Loucy (cell line): ENCODE measurements around the gene OR8H1.

Experiments used
- H2AFZ ChIP-seq: fragments of 200-600 bp; sonication (generic); 2 replicates; pipeline ENCODE4 v1.6.0; 2016; ENCODE audit warnings: antibody characterized with exemption, mild to moderate bottlenecking, low read length, moderate library complexity
- H3F3A ChIP-seq: fragments of 200-600 bp; 2 replicates; pipeline ENCODE4 v1.6.0; 2016; ENCODE audit warnings: antibody characterized with exemption, low read depth, mild to moderate bottlenecking
- H3K27me3 ChIP-seq: fragments of 200-600 bp; sonication (generic); 2 replicates; pipeline ENCODE4 v1.6.1; 2014; ENCODE audit warnings: low read length, mild to moderate bottlenecking; ENCODE audit not compliant: insufficient read depth, poor library complexity, severe bottlenecking
- H3K36me3 ChIP-seq: fragments of 200-600 bp; sonication (generic); 2 replicates; pipeline ENCODE4 v1.6.1; 2016; ENCODE audit warnings: low read length; ENCODE audit not compliant: insufficient read depth
- H3K4me1 ChIP-seq: fragments of 200-600 bp; sonication (generic); 2 replicates; pipeline ENCODE4 v1.5.1; 2014; ENCODE audit warnings: low read length, mild to moderate bottlenecking; ENCODE audit not compliant: insufficient read depth, poor library complexity, severe bottlenecking
- H3K4me2 ChIP-seq: fragments of 200-600 bp; sonication (generic); 2 replicates; pipeline ENCODE4 v1.6.0; 2014; ENCODE audit warnings: antibody characterized with exemption, low read length, low read depth, mild to moderate bottlenecking; ENCODE audit not compliant: poor library complexity, severe bottlenecking
- H3K4me3 ChIP-seq: fragments of 200-600 bp; sonication (generic); 2 replicates; pipeline ENCODE4 v1.5.1; 2014; ENCODE audit warnings: low read length, mild to moderate bottlenecking, mixed read lengths; ENCODE audit not compliant: poor library complexity, severe bottlenecking
- H3K79me2 ChIP-seq: fragments of 200-600 bp; sonication (generic); 2 replicates; pipeline ENCODE4 v1.6.1; 2014; ENCODE audit warnings: low read length; ENCODE audit not compliant: insufficient read depth
- H3K9ac ChIP-seq: fragments of 200-600 bp; sonication (generic); 2 replicates; pipeline ENCODE4 v1.6.0; 2014; ENCODE audit warnings: mild to moderate bottlenecking, low read depth, low read length, moderate library complexity; ENCODE audit not compliant: poor library complexity, severe bottlenecking
- H3K9me2 ChIP-seq: fragments of 200-600 bp; sonication (generic); replicated peaks from 2 replicates; pipeline ENCODE4 v1.6.1; 2016; ENCODE audit warnings: low read depth, low read length, mixed read lengths
- H3K9me3 ChIP-seq: fragments of 200-600 bp; sonication (generic); 2 replicates; pipeline ENCODE4 v1.6.1; 2014; ENCODE audit warnings: mild to moderate bottlenecking, antibody characterized with exemption, low read length, low read depth; ENCODE audit not compliant: insufficient read depth
- H4K20me1 ChIP-seq: fragments of 200-600 bp; sonication (generic); 2 replicates; pipeline ENCODE4 v1.6.0; 2014; ENCODE audit warnings: antibody characterized with exemption, low read length, mild to moderate bottlenecking; ENCODE audit not compliant: insufficient read depth, poor library complexity, severe bottlenecking
- EZH2phosphoT487 ChIP-seq: fragments of 200-600 bp; IDR thresholded peaks from 2 replicates; pipeline ENCODE4 v1.6.1; 2018; ENCODE audit warnings: antibody characterized with exemption, mild to moderate bottlenecking, moderate library complexity, borderline replicate concordance
- TF ChIP-seq, protein P1 (sequence below): fragments of 200-600 bp; sonication (generic); conservative IDR thresholded peaks from 2 replicates; pipeline ENCODE4 v1.5.1; 2014; ENCODE audit warnings: mild to moderate bottlenecking, antibody characterized with exemption, low read length

The OR8H1 gene, protein sequence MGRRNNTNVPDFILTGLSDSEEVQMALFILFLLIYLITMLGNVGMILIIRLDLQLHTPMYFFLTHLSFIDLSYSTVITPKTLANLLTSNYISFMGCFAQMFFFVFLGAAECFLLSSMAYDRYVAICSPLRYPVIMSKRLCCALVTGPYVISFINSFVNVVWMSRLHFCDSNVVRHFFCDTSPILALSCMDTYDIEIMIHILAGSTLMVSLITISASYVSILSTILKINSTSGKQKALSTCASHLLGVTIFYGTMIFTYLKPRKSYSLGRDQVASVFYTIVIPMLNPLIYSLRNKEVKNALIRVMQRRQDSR

DNA sequence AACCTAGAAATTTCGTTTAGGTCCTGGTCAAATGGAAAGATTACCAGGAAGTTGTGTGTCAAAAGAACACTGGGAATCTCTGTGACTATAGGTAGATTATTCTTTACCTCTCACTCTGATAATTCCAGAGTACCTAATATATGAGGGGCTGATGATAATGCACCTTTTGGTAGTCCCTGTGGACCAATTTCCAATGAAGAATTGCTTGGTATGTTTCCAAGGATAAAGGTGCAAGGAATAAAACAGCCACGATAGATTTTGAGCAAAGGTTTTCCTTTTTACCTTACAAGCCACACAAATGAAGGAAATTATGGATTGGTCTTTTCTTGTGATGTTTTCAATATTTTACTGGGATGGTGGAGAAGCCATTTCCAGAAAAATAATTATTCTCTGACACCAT is at the start of gene OR8H1:
TSS of gene OR8H1 (minus strand) at position 101 of the 400 bp plus-strand sequence. CDS start 1,192 bp downstream, outside the sequence.
- TF ChIP-seq EZH2phosphoT487: no peak
- TF ChIP-seq, protein P1, sequence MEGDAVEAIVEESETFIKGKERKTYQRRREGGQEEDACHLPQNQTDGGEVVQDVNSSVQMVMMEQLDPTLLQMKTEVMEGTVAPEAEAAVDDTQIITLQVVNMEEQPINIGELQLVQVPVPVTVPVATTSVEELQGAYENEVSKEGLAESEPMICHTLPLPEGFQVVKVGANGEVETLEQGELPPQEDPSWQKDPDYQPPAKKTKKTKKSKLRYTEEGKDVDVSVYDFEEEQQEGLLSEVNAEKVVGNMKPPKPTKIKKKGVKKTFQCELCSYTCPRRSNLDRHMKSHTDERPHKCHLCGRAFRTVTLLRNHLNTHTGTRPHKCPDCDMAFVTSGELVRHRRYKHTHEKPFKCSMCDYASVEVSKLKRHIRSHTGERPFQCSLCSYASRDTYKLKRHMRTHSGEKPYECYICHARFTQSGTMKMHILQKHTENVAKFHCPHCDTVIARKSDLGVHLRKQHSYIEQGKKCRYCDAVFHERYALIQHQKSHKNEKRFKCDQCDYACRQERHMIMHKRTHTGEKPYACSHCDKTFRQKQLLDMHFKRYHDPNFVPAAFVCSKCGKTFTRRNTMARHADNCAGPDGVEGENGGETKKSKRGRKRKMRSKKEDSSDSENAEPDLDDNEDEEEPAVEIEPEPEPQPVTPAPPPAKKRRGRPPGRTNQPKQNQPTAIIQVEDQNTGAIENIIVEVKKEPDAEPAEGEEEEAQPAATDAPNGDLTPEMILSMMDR: no peak
- Histone ChIP-seq H3K9me2 (no peaks in the 10 kb centered on the region), H3K4me2 (no peak within 1 kb of the TSS), H3K27me3 (no peaks in the 10 kb centered on the region), H3K36me3 (no peaks in the 10 kb centered on the region), H3K4me3 (no peak within 1 kb of the TSS), H3K9ac (no peak within 1 kb of the TSS), H3F3A (no peaks in the 10 kb centered on the region), H3K9me3 (no peaks in the 10 kb centered on the region), H4K20me1 (no peaks in the 10 kb centered on the region), H2AFZ (no peak within 1 kb of the TSS), H3K4me1 (no peaks in the 10 kb centered on the region), H3K79me2 (no peaks in the 10 kb centered on the region)

DNA sequence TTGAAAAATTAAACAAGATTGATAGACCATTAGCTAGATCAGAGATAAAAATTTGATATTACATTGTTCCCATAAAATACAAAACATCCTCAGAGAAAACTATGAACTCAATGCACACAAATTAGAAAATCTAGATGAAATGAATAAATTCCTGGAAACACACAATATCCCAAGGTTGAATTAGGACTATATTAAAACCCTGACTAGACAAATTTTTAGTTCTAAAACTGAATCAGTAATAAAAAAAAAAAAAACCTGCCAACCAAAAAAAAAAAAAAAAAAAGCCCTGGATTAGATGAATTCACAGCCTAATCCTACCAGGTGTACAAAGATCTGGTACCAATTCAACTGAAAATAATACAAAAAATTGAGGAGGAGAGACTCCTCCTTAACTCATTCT is 48.2 kb upstream of the OR8H1 start:
- no peaks in the 10 kb centered on the region; the same call in 1 of the 2 replicates for H3K9me3 ChIP-seq
- no peaks in the 10 kb centered on the region for H3K36me3 ChIP-seq
- no peak overlapping the region for H2AFZ ChIP-seq
- no peaks in the 10 kb centered on the region for H3K4me1 ChIP-seq
- H3K9me2 ChIP-seq: no peaks in the 10 kb centered on the region
- no peak overlapping the region for H3K9ac ChIP-seq
- H4K20me1 ChIP-seq: no peaks in the 10 kb centered on the region
- H3K79me2 ChIP-seq: no peaks in the 10 kb centered on the region
- H3F3A ChIP-seq: no peaks in the 10 kb centered on the region
- H3K4me3 ChIP-seq: no peak overlapping the region
- H3K27me3 ChIP-seq: no peaks in the 10 kb centered on the region
- TF ChIP-seq EZH2phosphoT487: no peak
- TF ChIP-seq, protein P1: no peak
- no peak overlapping the region for H3K4me2 ChIP-seq

DNA sequence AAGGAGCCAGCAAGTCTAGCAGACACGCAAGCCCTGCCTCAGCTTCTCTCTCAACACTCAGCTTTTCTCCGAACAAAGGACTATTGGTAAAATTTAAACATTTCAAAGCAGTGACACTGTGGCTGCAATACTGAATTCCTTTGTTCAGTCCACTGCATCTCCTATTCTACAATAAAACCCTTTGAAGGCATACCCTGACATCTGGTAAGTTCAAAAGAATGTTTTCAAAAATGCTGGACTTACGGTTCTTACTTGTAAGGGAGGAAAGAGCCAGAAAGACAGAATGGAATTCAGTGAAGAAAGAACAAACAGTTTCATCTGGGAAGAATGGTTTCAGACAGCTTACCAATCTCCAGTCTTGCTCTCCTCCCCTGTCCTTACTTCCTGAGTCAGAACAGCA is 41.1 kb upstream of the OR8H1 start:
- H3K4me3 ChIP-seq: no peak overlapping the region
- H4K20me1 ChIP-seq: no peaks in the 10 kb centered on the region
- no peaks in the 10 kb centered on the region for H3K9me3 ChIP-seq
- H3K4me1 ChIP-seq: no peaks in the 10 kb centered on the region
- H3K27me3 ChIP-seq: no peaks in the 10 kb centered on the region
- no peaks in the 10 kb centered on the region for H3K9me2 ChIP-seq
- TF ChIP-seq, protein P1: no peak
- no peak for TF ChIP-seq EZH2phosphoT487
- no peak overlapping the region for H3K9ac ChIP-seq
- no peaks in the 10 kb centered on the region for H3K79me2 ChIP-seq
- no peak overlapping the region for H3K4me2 ChIP-seq
- no peaks in the 10 kb centered on the region for H3K36me3 ChIP-seq
- no peak overlapping the region for H2AFZ ChIP-seq
- no peaks in the 10 kb centered on the region for H3F3A ChIP-seq
